Sigmoid colon (tissue), 3 donors: Measurements from ENCODE around the gene PTPRD.

Experiments used
- CTCF ChIP-seq, 4 experiments: fragments of 450-650 bp in 3 of 4; fragments of 200-600 bp in 1 of 4; IDR thresholded peaks; one replicate each; pipeline ENCODE4 v1.5.1; 2016 to 2019; ENCODE audit warnings: antibody characterized with exemption in 4 of 4, mild to moderate bottlenecking in 3 of 4, moderate library complexity in 2 of 4
- POLR2A ChIP-seq, 2 donors: fragments of 450-650 bp; IDR thresholded peaks; one replicate each; pipeline ENCODE4 v1.6.1; 2016; ENCODE audit warnings: antibody characterized with exemption in 2 of 2, mild to moderate bottlenecking in 2 of 2, moderate library complexity in 2 of 2

- TF ChIP-seq POLR2A (IDR thresholded peaks at IDR 0.05) (no peak), CTCF (IDR thresholded peaks at IDR 0.05) (no peak)
Observed at GRCh38 chr9:8917956-8918739, 1694.7 kb downstream of the PTPRD start.
